Body of pancreas (tissue), 4 donors: ENCODE data around the gene DHDH.

ENCODE experiments used
- POLR2A ChIP-seq, 3 donors: fragments of 450-650 bp; IDR thresholded peaks; one replicate each; pipeline ENCODE4 v1.6.1; 2016; ENCODE audit warnings: antibody characterized with exemption in 3 of 3, mild to moderate bottlenecking in 2 of 3
- TF ChIP-seq, protein P1 (sequence below), 7 experiments: fragments of 450-650 bp in 4 of 7; fragments of 200-600 bp in 3 of 7; sonication (generic) in 3 of 7; IDR thresholded peaks; one replicate each; pipeline ENCODE4 v1.5.1; 2016 to 2019; ENCODE audit warnings: antibody characterized with exemption in 7 of 7

DNA sequence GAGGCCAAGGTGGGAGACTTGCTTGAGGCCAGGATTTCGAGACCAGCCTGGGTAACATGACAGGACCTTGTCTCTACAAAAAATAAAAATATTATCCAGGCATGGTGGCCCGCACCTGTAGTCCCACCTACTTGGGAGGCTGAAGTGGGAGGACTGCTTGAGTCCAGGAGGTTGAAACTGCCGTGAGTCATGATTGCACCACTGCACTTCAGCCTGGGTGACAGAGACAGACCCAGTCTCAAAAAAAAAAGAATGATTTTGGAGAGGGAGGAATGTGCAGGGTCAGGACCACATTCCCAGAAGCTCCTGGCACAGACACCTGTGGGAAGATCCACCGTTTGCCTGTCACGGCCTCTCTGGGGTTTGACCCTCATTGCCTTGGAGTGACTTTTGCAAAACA lies 11.9 kb downstream of the DHDH start:
- TF ChIP-seq, protein P1, sequence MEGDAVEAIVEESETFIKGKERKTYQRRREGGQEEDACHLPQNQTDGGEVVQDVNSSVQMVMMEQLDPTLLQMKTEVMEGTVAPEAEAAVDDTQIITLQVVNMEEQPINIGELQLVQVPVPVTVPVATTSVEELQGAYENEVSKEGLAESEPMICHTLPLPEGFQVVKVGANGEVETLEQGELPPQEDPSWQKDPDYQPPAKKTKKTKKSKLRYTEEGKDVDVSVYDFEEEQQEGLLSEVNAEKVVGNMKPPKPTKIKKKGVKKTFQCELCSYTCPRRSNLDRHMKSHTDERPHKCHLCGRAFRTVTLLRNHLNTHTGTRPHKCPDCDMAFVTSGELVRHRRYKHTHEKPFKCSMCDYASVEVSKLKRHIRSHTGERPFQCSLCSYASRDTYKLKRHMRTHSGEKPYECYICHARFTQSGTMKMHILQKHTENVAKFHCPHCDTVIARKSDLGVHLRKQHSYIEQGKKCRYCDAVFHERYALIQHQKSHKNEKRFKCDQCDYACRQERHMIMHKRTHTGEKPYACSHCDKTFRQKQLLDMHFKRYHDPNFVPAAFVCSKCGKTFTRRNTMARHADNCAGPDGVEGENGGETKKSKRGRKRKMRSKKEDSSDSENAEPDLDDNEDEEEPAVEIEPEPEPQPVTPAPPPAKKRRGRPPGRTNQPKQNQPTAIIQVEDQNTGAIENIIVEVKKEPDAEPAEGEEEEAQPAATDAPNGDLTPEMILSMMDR (IDR thresholded peaks at IDR 0.05) = no peak
- TF ChIP-seq POLR2A (IDR thresholded peaks at IDR 0.05) = no peak
